ENCODE data around the gene ATP5F1E. TPM values are rescaled to one million over a fixed set of nuclear protein-coding genes. Genes with fewer than 3 reads are reported as not detected.

The ATP5F1E gene
- total RNA-seq, 4 donors from 2014 or later: 27.1 to 38.2 (median 33.7) TPM

- H3K27ac ChIP-seq: no peak overlapping the region
- TF ChIP-seq CTCF (IDR thresholded peaks at IDR 0.05 in 4 of 5, conservative IDR thresholded peaks at IDR 0.05 in 1 of 5): no peak
- no peak for TF ChIP-seq POLR2A (IDR thresholded peaks at IDR 0.05)
- H3K27me3 ChIP-seq: no peaks in the 10 kb centered on the region
- DNase-seq: no peak
- H3K4me3 ChIP-seq: no peak overlapping the region
- peaks cover 2 to 78% of the 10 kb centered on the region in 2 donors for H3K36me3 ChIP-seq
- ATAC-seq: no peak
- in situ Hi-C loops (cut with MboI; ENCODE audit: low sequenced_read_pairs in 4 of 4): loop anchor here in 1 of 4 donors (25.0 kb wide), 1 partner anchor 109 kb away; no protein-coding TSS in a partner anchor
- no peaks in the 10 kb centered on the region for H3K9me3 ChIP-seq
- intact Hi-C loops (cut with DNase I; ENCODE audit: low total_unique reads): no loop called here
- H3K4me1 ChIP-seq: peaks cover 0 to 12% of the 10 kb centered on the region in 2 donors
These were observed 35.9 kb downstream of the ATP5F1E start for GRCh38 chr20:58996226-58996611.

GRCh38 chr20:58995461-58996225 lies 36.5 kb downstream of the ATP5F1E start:
- Histone ChIP-seq H3K27ac (no peak overlapping the region), H3K9me3 (no peaks in the 10 kb centered on the region), H3K4me1 (peaks cover 0 to 12% of the 10 kb centered on the region in 2 donors), H3K27me3 (no peaks in the 10 kb centered on the region), H3K4me3 (no peak overlapping the region), H3K36me3 (peaks cover 2 to 81% of the 10 kb centered on the region in 2 donors)
- no peak for DNase-seq
- in situ Hi-C loops (cut with MboI; ENCODE audit: low sequenced_read_pairs in 4 of 4) (loop anchor here in 1 of 4 donors (25.0 kb wide), 1 partner anchor 108 kb away; no protein-coding TSS in a partner anchor), intact Hi-C loops (cut with DNase I; ENCODE audit: low total_unique reads) (no loop called here)
- TF ChIP-seq CTCF (IDR thresholded peaks at IDR 0.05 in 4 of 5, conservative IDR thresholded peaks at IDR 0.05 in 1 of 5) (no peak), POLR2A (IDR thresholded peaks at IDR 0.05) (no peak)
- no peak for ATAC-seq

- no peak for TF ChIP-seq CTCF (IDR thresholded peaks at IDR 0.05 in 4 of 5, conservative IDR thresholded peaks at IDR 0.05 in 1 of 5)
- TF ChIP-seq POLR2A (IDR thresholded peaks at IDR 0.05): no peak
- Histone ChIP-seq H3K4me1 (peaks cover 0 to 12% of the 10 kb centered on the region in 2 donors), H3K27ac (peak overlapping the region in 3 of 4 donors; percentile 5 to 51 (median 26)), H3K36me3 (peaks cover 2 to 92% of the 10 kb centered on the region in 2 donors), H3K4me3 (no peak overlapping the region), H3K27me3 (no peaks in the 10 kb centered on the region), H3K9me3 (no peaks in the 10 kb centered on the region)
- intact Hi-C loops (cut with DNase I; ENCODE audit: low total_unique reads): no loop called here
- peak in 1 of 2 donors; percentile 9 for DNase-seq
- in situ Hi-C loops (cut with MboI; ENCODE audit: low sequenced_read_pairs in 4 of 4): loop anchor here in 1 of 4 donors (25.0 kb wide), 1 partner anchor 107 kb away; no protein-coding TSS in a partner anchor
- ATAC-seq: no peak
These were observed 37.6 kb downstream of the ATP5F1E start for GRCh38 chr20:58994390-58995159.

- Histone ChIP-seq H3K27ac (no peak overlapping the region), H3K9me3 (no peaks in the 10 kb centered on the region), H3K36me3 (peaks cover 2 to 97% of the 10 kb centered on the region in 2 donors), H3K4me3 (no peak overlapping the region), H3K4me1 (peaks cover 0 to 12% of the 10 kb centered on the region in 2 donors), H3K27me3 (no peaks in the 10 kb centered on the region)
- ATAC-seq: no peak
- in situ Hi-C loops (cut with MboI; ENCODE audit: low sequenced_read_pairs in 4 of 4) (loop anchor here in 1 of 4 donors (25.0 kb wide), 1 partner anchor 106 kb away; no protein-coding TSS in a partner anchor), intact Hi-C loops (cut with DNase I; ENCODE audit: low total_unique reads) (no loop called here)
- TF ChIP-seq CTCF (IDR thresholded peaks at IDR 0.05 in 4 of 5, conservative IDR thresholded peaks at IDR 0.05 in 1 of 5) (no peak), POLR2A (IDR thresholded peaks at IDR 0.05) (no peak)
- DNase-seq: peak in 1 of 2 donors; percentile 8
These were observed 38.5 kb downstream of the ATP5F1E start for GRCh38 chr20:58993332-58994248.

Measured in gastrocnemius medialis (tissue), 4 donors.